Adrenal gland (tissue), 12 donors: ENCODE data around the gene LAMTOR1. TPM values are rescaled to one million over a fixed set of nuclear protein-coding genes. Genes with fewer than 3 reads are reported as not detected.

Source experiments
- DNase-seq, 7 donors: peaks; one replicate each; pipeline ENCODE4 v3.0.0-alpha.2; 2019 to 2020
- H3K27ac ChIP-seq, 5 donors: fragments of 200-600 bp; sonication (generic) in 4 of 5; 1 replicate in 3 of 5; 2 replicates in 2 of 5; pipeline versions ENCODE4 v1.5.1 to v1.8.0; 2016 to 2020; ENCODE audit warnings: mild to moderate bottlenecking in 1 of 5
- H3K27me3 ChIP-seq: fragments of 200-600 bp; 2 replicates; pipeline ENCODE4 v1.8.0; 2021
- H3K36me3 ChIP-seq, 2 donors: fragments of 200-600 bp; replicated peaks in 1 of 2; 1 replicate in 1 of 2; 2 replicates in 1 of 2; pipeline versions ENCODE4 v1.5.1 to v1.8.0; 2018 to 2022
- H3K4me1 ChIP-seq, 2 donors: fragments of 200-600 bp; replicated peaks in 1 of 2; 1 replicate in 1 of 2; 2 replicates in 1 of 2; pipeline versions ENCODE4 v1.5.1 to v1.8.0; 2018 to 2021
- H3K4me3 ChIP-seq, 4 donors: fragments of 200-600 bp; sonication (generic) in 3 of 4; one replicate each; pipeline ENCODE4 v1.5.1; 2016 to 2018
- H3K9me3 ChIP-seq, 3 donors: fragments of 200-600 bp; sonication (generic) in 1 of 3; replicated peaks in 1 of 3; 1 replicate in 2 of 3; 2 replicates in 1 of 3; pipeline versions ENCODE4 v1.5.1 to v1.8.0; 2016 to 2021
- POLR2A ChIP-seq, 2 donors: fragments of 450-650 bp; IDR thresholded peaks; one replicate each; pipeline ENCODE4 v1.6.1; 2017; ENCODE audit warnings: antibody characterized with exemption in 2 of 2, mild to moderate bottlenecking in 2 of 2, moderate library complexity in 1 of 2
- whole genome bisulfite sequencing, 4 donors: extraction: QIAGEN DNeasy Blood & Tissue Kit in 2 of 4; methylation state at CpG; one replicate each; pipeline versions ENCODE4 v1.1.5 to v1.1.7; 2013 to 2017; 5-methylcytosine and 5-hydroxymethylcytosine counted together
- intact Hi-C, 2 donors: fragments of 100-400 bp; cut with DNase I; formaldehyde crosslinking; loops; one replicate each; pipeline versions ENCODE4 v1.14.1 to v1.15.0; 2022 to 2023
- polyA plus RNA-seq, 3 donors: library from polyadenylated mRNA; stranded (reverse); fragments of 200-250 nt in 2 of 3; fragments of 350-450 nt in 1 of 3; fragmentation: Illumina TruSeq in 1 of 3; extraction: RNeasy Lipid Tissue Mini Kit (QIAGEN cat#74804) in 1 of 3; gene quantifications; one replicate each; pipeline ENCODE4 v1.2.3, GENCODE V29; 2013 to 2014
- total RNA-seq, 9 donors: library from RNA; depleted of rRNA in 4 of 9; stranded (reverse); fragments of >200 nt in 4 of 9; fragments of 120-200 nt in 1 of 9; fragmentation: NEBNext Ultra II Directional in 1 of 9; extraction: Animal tissue kit (Norgen Biotek cat#: 25700) in 1 of 9; gene quantifications; one replicate each; pipeline versions ENCODE4 v1.1.0 to v1.2.4, GENCODE V29; 2013 to 2023
- TF ChIP-seq, protein P1 (sequence below), 6 experiments: fragments of 450-650 bp in 4 of 6; fragments of 200-600 bp in 2 of 6; sonication (generic) in 1 of 6; IDR thresholded peaks; 1 replicate in 5 of 6; 2 replicates in 1 of 6; pipeline versions ENCODE4 v1.5.1 to v1.8.0; 2016 to 2021; ENCODE audit warnings: antibody characterized with exemption in 6 of 6, mild to moderate bottlenecking in 2 of 6, moderate library complexity in 1 of 6
- donor health status: healthy with polysubstance abuse.
- donor health status: Bipolar disorder and iron deficiency.
- donor health status: DM: yes; HTN: yes; CAD: no.
- donor health status: DM: no; HTN: no; CAD: no.
- donor health status: DM: no; HTN: no; CAD: no.
- donor health status: DM: yes; HTN: yes; CAD: no.

LAMTOR1 gene
- total and polyA plus RNA-seq, 12 donors = 86.1 to 297 (median 138) TPM

DNA sequence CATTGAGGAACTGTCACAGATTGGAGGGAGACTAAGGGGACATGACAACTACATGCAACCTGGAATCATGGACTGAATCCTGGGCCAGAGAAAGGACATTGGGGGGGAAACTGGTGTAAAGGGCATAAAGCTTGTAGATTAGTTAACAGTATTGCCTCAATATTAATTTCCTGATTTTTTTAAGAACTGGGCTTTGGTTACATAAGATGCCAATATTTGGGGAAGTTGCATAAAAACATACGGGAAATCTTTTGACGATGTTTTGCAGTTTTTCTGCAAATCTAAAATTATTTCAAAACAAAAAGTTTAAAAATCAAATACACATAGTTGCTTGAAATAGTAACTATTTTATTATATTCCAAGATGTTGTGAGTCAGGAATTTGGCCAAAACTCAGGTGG is 29.5 kb upstream of the LAMTOR1 start:
- H3K27ac ChIP-seq = peak overlapping the region in 1 of 5 donors; percentile 32
- no peaks in the 10 kb centered on the region for H3K36me3 ChIP-seq
- H3K4me1 ChIP-seq = peaks cover 0 to 3% of the 10 kb centered on the region in 2 donors
- intact Hi-C loops = no loop called here
- H3K4me3 ChIP-seq = no peak overlapping the region
- H3K27me3 ChIP-seq = no peaks in the 10 kb centered on the region
- no peak for TF ChIP-seq POLR2A (IDR thresholded peaks at IDR 0.05)
- TF ChIP-seq, protein P1, sequence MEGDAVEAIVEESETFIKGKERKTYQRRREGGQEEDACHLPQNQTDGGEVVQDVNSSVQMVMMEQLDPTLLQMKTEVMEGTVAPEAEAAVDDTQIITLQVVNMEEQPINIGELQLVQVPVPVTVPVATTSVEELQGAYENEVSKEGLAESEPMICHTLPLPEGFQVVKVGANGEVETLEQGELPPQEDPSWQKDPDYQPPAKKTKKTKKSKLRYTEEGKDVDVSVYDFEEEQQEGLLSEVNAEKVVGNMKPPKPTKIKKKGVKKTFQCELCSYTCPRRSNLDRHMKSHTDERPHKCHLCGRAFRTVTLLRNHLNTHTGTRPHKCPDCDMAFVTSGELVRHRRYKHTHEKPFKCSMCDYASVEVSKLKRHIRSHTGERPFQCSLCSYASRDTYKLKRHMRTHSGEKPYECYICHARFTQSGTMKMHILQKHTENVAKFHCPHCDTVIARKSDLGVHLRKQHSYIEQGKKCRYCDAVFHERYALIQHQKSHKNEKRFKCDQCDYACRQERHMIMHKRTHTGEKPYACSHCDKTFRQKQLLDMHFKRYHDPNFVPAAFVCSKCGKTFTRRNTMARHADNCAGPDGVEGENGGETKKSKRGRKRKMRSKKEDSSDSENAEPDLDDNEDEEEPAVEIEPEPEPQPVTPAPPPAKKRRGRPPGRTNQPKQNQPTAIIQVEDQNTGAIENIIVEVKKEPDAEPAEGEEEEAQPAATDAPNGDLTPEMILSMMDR (IDR thresholded peaks at IDR 0.05) = no peak
- H3K9me3 ChIP-seq = no peaks in the 10 kb centered on the region
- WGBS, 4 donors = 76 to 81% (median 78%) methylated on average over 2 of the region's 2 CpGs
- DNase-seq = no peak

DNA sequence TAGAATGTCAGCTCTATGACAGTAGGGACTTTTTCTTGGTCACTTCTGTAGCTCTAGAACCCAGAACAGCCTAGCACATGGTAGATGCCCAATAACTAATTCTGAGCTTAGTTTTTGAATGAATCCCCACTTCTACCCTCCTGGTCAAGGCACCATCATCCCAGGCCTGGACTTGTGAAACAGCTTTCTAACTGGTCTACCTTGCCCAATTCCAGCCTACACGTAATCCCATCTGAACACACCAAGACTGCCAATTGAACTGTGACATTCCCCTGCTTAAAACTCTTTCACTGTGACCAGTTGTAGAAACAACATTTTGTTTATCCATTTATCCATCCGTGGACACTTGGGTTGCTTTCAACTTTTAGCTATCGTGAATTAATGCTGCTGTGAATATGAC is 26.3 kb upstream of the LAMTOR1 start:
- no peaks in the 10 kb centered on the region for H3K36me3 ChIP-seq
- intact Hi-C loops = no loop called here
- H3K27ac ChIP-seq = no peak overlapping the region
- H3K4me3 ChIP-seq = no peak overlapping the region
- TF ChIP-seq, protein P1 (IDR thresholded peaks at IDR 0.05) = no peak
- TF ChIP-seq POLR2A (IDR thresholded peaks at IDR 0.05) = no peak
- no peaks in the 10 kb centered on the region for H3K27me3 ChIP-seq
- no peaks in the 10 kb centered on the region for H3K9me3 ChIP-seq
- WGBS, 4 donors = 83 to 93% (median 90%) methylated on average over 3 of the region's 3 CpGs
- H3K4me1 ChIP-seq = peaks cover 0 to 3% of the 10 kb centered on the region in 2 donors
- peak in 1 of 7 donors; percentile 13 for DNase-seq

DNA sequence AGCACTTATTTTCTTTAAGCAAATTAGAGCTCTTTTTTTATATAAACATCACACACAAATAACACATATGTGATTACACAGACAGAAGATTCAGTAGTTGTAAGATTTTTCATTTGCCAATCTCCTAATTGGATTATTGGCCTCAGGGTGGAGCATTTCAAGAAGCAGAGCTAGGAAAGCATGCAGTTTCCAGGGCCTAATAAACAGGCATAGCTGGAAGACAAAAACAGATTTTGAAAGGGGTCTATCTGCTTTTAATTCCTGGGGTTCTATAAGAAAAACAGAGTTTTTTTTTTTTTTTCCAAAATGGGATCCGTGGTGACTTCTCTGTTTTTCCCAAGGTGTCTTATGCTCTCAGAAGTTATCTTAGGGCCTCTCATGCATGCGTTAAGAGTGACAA is 24.8 kb upstream of the LAMTOR1 start:
- H3K9me3 ChIP-seq = no peaks in the 10 kb centered on the region
- no peak for DNase-seq
- peaks cover 0 to 9% of the 10 kb centered on the region in 2 donors for H3K4me1 ChIP-seq
- no peak overlapping the region for H3K4me3 ChIP-seq
- intact Hi-C loops = no loop called here
- H3K27ac ChIP-seq = no peak overlapping the region
- WGBS, 4 donors = 63 to 74% (median 72%) methylated on average over 2 of the region's 2 CpGs
- no peaks in the 10 kb centered on the region for H3K27me3 ChIP-seq
- no peak for TF ChIP-seq POLR2A (IDR thresholded peaks at IDR 0.05)
- TF ChIP-seq, protein P1 (IDR thresholded peaks at IDR 0.05) = no peak
- no peaks in the 10 kb centered on the region for H3K36me3 ChIP-seq

DNA sequence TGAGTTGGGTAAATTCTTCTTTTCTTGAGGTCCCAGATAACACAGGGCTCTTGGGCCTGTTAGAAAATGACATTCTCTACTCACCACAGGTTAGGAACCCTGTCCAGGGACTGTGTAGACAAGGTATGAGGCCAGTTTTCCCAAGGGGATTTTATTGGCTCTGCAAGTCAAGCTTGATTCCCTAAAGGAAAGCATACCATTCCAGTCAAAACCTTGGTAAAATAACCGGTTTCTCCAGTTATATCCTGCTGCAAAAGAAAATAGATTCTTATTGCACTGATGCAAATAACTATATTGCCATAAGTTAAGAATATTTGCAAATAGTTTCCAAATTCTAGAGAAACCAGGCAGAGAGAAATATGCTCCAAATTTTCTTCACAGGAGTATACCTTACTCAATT is 22.9 kb upstream of the LAMTOR1 start:
- TF ChIP-seq, protein P1 (IDR thresholded peaks at IDR 0.05) = no peak
- TF ChIP-seq POLR2A (IDR thresholded peaks at IDR 0.05) = no peak
- H3K27me3 ChIP-seq = no peaks in the 10 kb centered on the region
- DNase-seq = no peak
- 82 to 89% (median 85%) methylated on average over 1 of the region's 1 CpG for WGBS, 4 donors
- H3K4me1 ChIP-seq = peaks cover 0 to 9% of the 10 kb centered on the region in 2 donors
- no peaks in the 10 kb centered on the region for H3K9me3 ChIP-seq
- H3K4me3 ChIP-seq = no peak overlapping the region
- no peaks in the 10 kb centered on the region for H3K36me3 ChIP-seq
- intact Hi-C loops = no loop called here
- no peak overlapping the region for H3K27ac ChIP-seq
